H1 (cell line): ENCODE measurements around the gene SEMA6D.

Experiments
- GABPA ChIP-seq: IDR thresholded peaks from 2 replicates; pipeline ENCODE4 v1.6.1; 2011; ENCODE audit warnings: mild to moderate bottlenecking, low read length, moderate library complexity, borderline replicate concordance; ENCODE audit not compliant: insufficient read depth
- HDAC6 ChIP-seq: IDR thresholded peaks from one replicate; pipeline ENCODE4 v1.7.1; 2012; ENCODE audit warnings: low read depth, mild to moderate bottlenecking, inconsistent platforms, low read length, moderate library complexity
- JUN ChIP-seq: IDR thresholded peaks from 2 replicates; pipeline ENCODE4 v1.6.1; 2011; ENCODE audit warnings: low read depth, mild to moderate bottlenecking, improper control_type of control experiment, low read length
- JUND ChIP-seq: IDR thresholded peaks from 2 replicates; pipeline ENCODE4 v1.6.1; 2011; ENCODE audit warnings: mild to moderate bottlenecking, improper control_type of control experiment, low read length
- PHF8 ChIP-seq: fragments of 200-600 bp; sonication (generic); conservative IDR thresholded peaks from 2 replicates; pipeline ENCODE4 v1.7.1; 2012; ENCODE audit warnings: low read depth, mild to moderate bottlenecking, inconsistent platforms, low read length, moderate library complexity
- POLR2A ChIP-seq, 2 experiments: IDR thresholded peaks; 1 replicate in 1 of 2; 2 replicates in 1 of 2; pipeline ENCODE4 v1.6.1; 2011; ENCODE audit warnings: low read depth in 2 of 2, low read length in 2 of 2, mild to moderate bottlenecking in 2 of 2; ENCODE audit errors: control extremely low read depth in 1 of 2
- POLR2AphosphoS5 ChIP-seq: IDR thresholded peaks from 2 replicates; pipeline ENCODE4 v1.6.1; 2011; ENCODE audit warnings: low read depth, low read length
- RAD21 ChIP-seq, 2 experiments: IDR thresholded peaks in 1 of 2; conservative IDR thresholded peaks in 1 of 2; 2 replicates each; pipeline ENCODE4 v1.6.1; 2011; ENCODE audit warnings: low read depth in 2 of 2, low read length in 2 of 2, improper control_type of control experiment in 1 of 2, inconsistent platforms in 1 of 2, mild to moderate bottlenecking in 1 of 2, moderate library complexity in 1 of 2
- RXRA ChIP-seq: IDR thresholded peaks from 2 replicates; pipeline ENCODE4 v1.6.1; 2011; ENCODE audit warnings: low read depth, mild to moderate bottlenecking, low read length, moderate library complexity; ENCODE audit not compliant: insufficient read depth
- SIRT6 ChIP-seq: IDR thresholded peaks from one replicate; pipeline ENCODE4 v1.7.1; 2012; ENCODE audit warnings: low read length, inconsistent platforms
- SP2 ChIP-seq: IDR thresholded peaks from 2 replicates; pipeline ENCODE4 v1.6.1; 2012; ENCODE audit warnings: mild to moderate bottlenecking, low read length, inconsistent platforms
- USF2 ChIP-seq: IDR thresholded peaks from 2 replicates; pipeline ENCODE4 v1.6.1; 2011; ENCODE audit warnings: low read length, improper control_type of control experiment
- TF ChIP-seq, protein P1 (sequence below), 3 experiments: IDR thresholded peaks; 1 replicate in 2 of 3; 2 replicates in 1 of 3; pipeline versions ENCODE4 v1.5.1 to v1.6.1; 2011; ENCODE audit warnings: low read length in 3 of 3, mild to moderate bottlenecking in 3 of 3, inconsistent platforms in 2 of 3, low read depth in 1 of 3, moderate library complexity in 1 of 3; ENCODE audit not compliant: insufficient read depth in 1 of 3; ENCODE audit errors: control extremely low read depth in 1 of 3

GRCh38 chr15:47719730-47720129 lies 2.4 kb downstream of the SEMA6D start:
- TF ChIP-seq, protein P1, sequence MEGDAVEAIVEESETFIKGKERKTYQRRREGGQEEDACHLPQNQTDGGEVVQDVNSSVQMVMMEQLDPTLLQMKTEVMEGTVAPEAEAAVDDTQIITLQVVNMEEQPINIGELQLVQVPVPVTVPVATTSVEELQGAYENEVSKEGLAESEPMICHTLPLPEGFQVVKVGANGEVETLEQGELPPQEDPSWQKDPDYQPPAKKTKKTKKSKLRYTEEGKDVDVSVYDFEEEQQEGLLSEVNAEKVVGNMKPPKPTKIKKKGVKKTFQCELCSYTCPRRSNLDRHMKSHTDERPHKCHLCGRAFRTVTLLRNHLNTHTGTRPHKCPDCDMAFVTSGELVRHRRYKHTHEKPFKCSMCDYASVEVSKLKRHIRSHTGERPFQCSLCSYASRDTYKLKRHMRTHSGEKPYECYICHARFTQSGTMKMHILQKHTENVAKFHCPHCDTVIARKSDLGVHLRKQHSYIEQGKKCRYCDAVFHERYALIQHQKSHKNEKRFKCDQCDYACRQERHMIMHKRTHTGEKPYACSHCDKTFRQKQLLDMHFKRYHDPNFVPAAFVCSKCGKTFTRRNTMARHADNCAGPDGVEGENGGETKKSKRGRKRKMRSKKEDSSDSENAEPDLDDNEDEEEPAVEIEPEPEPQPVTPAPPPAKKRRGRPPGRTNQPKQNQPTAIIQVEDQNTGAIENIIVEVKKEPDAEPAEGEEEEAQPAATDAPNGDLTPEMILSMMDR (IDR thresholded peaks at IDR 0.05; ENCODE audit: control extremely low read depth in 1 of 3, insufficient read depth in 1 of 3, low read depth in 1 of 3, low read length in 3 of 3) = no peak
- TF ChIP-seq POLR2AphosphoS5 (no peak), PHF8 (no peak), USF2 (no peak), POLR2A (IDR thresholded peaks at IDR 0.05; ENCODE audit: control extremely low read depth in 1 of 2, low read depth in 2 of 2, low read length in 2 of 2) (no peak), JUND (no peak), JUN (no peak), RAD21 (IDR thresholded peaks at IDR 0.05 in 1 of 2, conservative IDR thresholded peaks at IDR 0.05 in 1 of 2; ENCODE audit: low read depth in 2 of 2, low read length in 2 of 2) (no peak), HDAC6 (no peak), SIRT6 (no peak), SP2 (no peak), RXRA (no peak), GABPA (no peak)
